Activated CD8-positive, alpha-beta memory T cell treated with anti-CD3 and anti-CD28 coated beads, Interleukin-2, amount 10 ng/mL, durations not matched to agents 7 days and 5 days (primary cell): ENCODE data around the gene UNC5B. TPM values are rescaled to one million over a fixed set of nuclear protein-coding genes. Genes with fewer than 3 reads are reported as not detected.

ENCODE experiments used
- ATAC-seq: fragments of 150-1000 bp; cut with Tn5 transposase; one replicate; pipeline ENCODE4 v1.10.0; 2021; ENCODE audit warnings: moderate library complexity
- CTCF ChIA-PET: fragments of 350-600 bp; sonication (Branson Sonifier 250); formaldehyde crosslinking; loops from one replicate; lab custom pipeline; 2021; ENCODE audit warnings: antibody characterized with exemption; lab: Charles Lee
- DNase-seq: peaks from one replicate; pipeline ENCODE4 v3.0.0-alpha.2; 2020
- H3K27ac Mint-ChIP-seq: one replicate; pipeline ENCODE4 v1.8.0; 2021; ENCODE audit warnings: mild to moderate bottlenecking, mixed read lengths
- H3K27me3 Mint-ChIP-seq: one replicate; pipeline ENCODE4 v1.8.0; 2021; ENCODE audit warnings: mixed read lengths
- H3K36me3 Mint-ChIP-seq: one replicate; pipeline ENCODE4 v1.8.0; 2021; ENCODE audit warnings: mild to moderate bottlenecking, mixed read lengths
- H3K4me1 Mint-ChIP-seq: one replicate; pipeline ENCODE4 v1.8.0; 2021; ENCODE audit warnings: mixed read lengths
- H3K4me3 Mint-ChIP-seq: one replicate; pipeline ENCODE4 v1.8.0; 2021; ENCODE audit warnings: mild to moderate bottlenecking, moderate library complexity, mixed read lengths
- H3K9me3 Mint-ChIP-seq: one replicate; pipeline ENCODE4 v1.8.0; 2022; ENCODE audit warnings: low read depth, mixed read lengths
- total RNA-seq, 2 experiments: library from RNA; stranded (reverse); gene quantifications; one replicate each; pipeline ENCODE4 v1.2.3, GENCODE V29; 2021

The UNC5B gene
- total RNA-seq, 2 experiments from 2014 or later: 0.06 TPM; not detected in 1

- ATAC-seq (no peak), DNase-seq (no peak)
- Mint-ChIP-seq H3K27ac (no peak overlapping the region), H3K36me3 (no peaks in the 10 kb centered on the region), H3K9me3 (peaks cover 15% of the 10 kb centered on the region), H3K4me1 (no peaks in the 10 kb centered on the region), H3K4me3 (no peak overlapping the region), H3K27me3 (peaks cover 22% of the 10 kb centered on the region)
- CTCF ChIA-PET: no interaction called here
Observed at GRCh38 chr10:71197955-71198354, 14.4 kb upstream of the UNC5B start.

- Mint-ChIP-seq H3K27me3 (peaks cover 42% of the 10 kb centered on the region), H3K4me1 (no peaks in the 10 kb centered on the region), H3K27ac (no peak overlapping the region), H3K36me3 (no peaks in the 10 kb centered on the region), H3K4me3 (no peak overlapping the region), H3K9me3 (peaks cover 15% of the 10 kb centered on the region)
- DNase-seq (no peak), ATAC-seq (no peak)
- CTCF ChIA-PET: no interaction called here
Observed at GRCh38 chr10:71201849-71202248, 10.5 kb upstream of the UNC5B start.

- no peak overlapping the region for H3K4me3 Mint-ChIP-seq
- ATAC-seq (no peak), DNase-seq (no peak)
- no peaks in the 10 kb centered on the region for H3K36me3 Mint-ChIP-seq
- no peaks in the 10 kb centered on the region for H3K4me1 Mint-ChIP-seq
- no peak overlapping the region for H3K27ac Mint-ChIP-seq
- CTCF ChIA-PET: no interaction called here
- peaks cover 46% of the 10 kb centered on the region for H3K27me3 Mint-ChIP-seq
- peaks cover 12% of the 10 kb centered on the region for H3K9me3 Mint-ChIP-seq
Observed at GRCh38 chr10:71202314-71202713, 10.1 kb upstream of the UNC5B start.

- no peaks in the 10 kb centered on the region for H3K36me3 Mint-ChIP-seq
- H3K9me3 Mint-ChIP-seq: peaks cover 6% of the 10 kb centered on the region
- peaks cover 53% of the 10 kb centered on the region for H3K27me3 Mint-ChIP-seq
- DNase-seq (no peak), ATAC-seq (no peak)
- H3K27ac Mint-ChIP-seq: no peak overlapping the region
- H3K4me1 Mint-ChIP-seq: no peaks in the 10 kb centered on the region
- H3K4me3 Mint-ChIP-seq: no peak overlapping the region
- CTCF ChIA-PET: no interaction called here
Observed at GRCh38 chr10:71203124-71203523, 9.2 kb upstream of the UNC5B start.

- Mint-ChIP-seq H3K36me3 (no peaks in the 10 kb centered on the region), H3K4me1 (no peaks in the 10 kb centered on the region), H3K27ac (no peak overlapping the region), H3K27me3 (peaks cover 51% of the 10 kb centered on the region), H3K9me3 (peaks cover 3% of the 10 kb centered on the region), H3K4me3 (no peak overlapping the region)
- ATAC-seq (no peak), DNase-seq (no peak)
- CTCF ChIA-PET: interaction anchor here (1.2 kb wide), 1 partner anchor 278 kb away, joined by 5 read pairs; no protein-coding TSS in a partner anchor
Observed at GRCh38 chr10:71203716-71204115, 8.7 kb upstream of the UNC5B start.

GRCh38 chr10:71204746-71205145 is 7.6 kb upstream of the UNC5B start:
- H3K27ac Mint-ChIP-seq: no peak overlapping the region
- peaks cover 55% of the 10 kb centered on the region for H3K27me3 Mint-ChIP-seq
- DNase-seq (no peak), ATAC-seq (no peak)
- H3K9me3 Mint-ChIP-seq: no peaks in the 10 kb centered on the region
- CTCF ChIA-PET: interaction anchor here (1.2 kb wide), 1 partner anchor 279 kb away, joined by 5 read pairs; no protein-coding TSS in a partner anchor
- no peak overlapping the region for H3K4me3 Mint-ChIP-seq
- no peaks in the 10 kb centered on the region for H3K4me1 Mint-ChIP-seq
- no peaks in the 10 kb centered on the region for H3K36me3 Mint-ChIP-seq

- H3K4me3 Mint-ChIP-seq: no peak overlapping the region
- H3K4me1 Mint-ChIP-seq: no peaks in the 10 kb centered on the region
- peaks cover 60% of the 10 kb centered on the region for H3K27me3 Mint-ChIP-seq
- H3K36me3 Mint-ChIP-seq: no peaks in the 10 kb centered on the region
- no peak for ATAC-seq
- H3K9me3 Mint-ChIP-seq: no peaks in the 10 kb centered on the region
- H3K27ac Mint-ChIP-seq: no peak overlapping the region
- DNase-seq: no peak
- CTCF ChIA-PET: interaction anchor here (1.9 kb wide), 1 partner anchor 302 kb away, joined by 5 read pairs; no protein-coding TSS in a partner anchor
Observed at GRCh38 chr10:71205468-71205867, 6.9 kb upstream of the UNC5B start.

GRCh38 chr10:71206911-71207310 is 5.5 kb upstream of the UNC5B start:
- Mint-ChIP-seq H3K4me3 (no peak overlapping the region), H3K9me3 (no peaks in the 10 kb centered on the region), H3K27me3 (peaks cover 74% of the 10 kb centered on the region), H3K27ac (no peak overlapping the region), H3K36me3 (no peaks in the 10 kb centered on the region), H3K4me1 (peaks cover 2% of the 10 kb centered on the region)
- CTCF ChIA-PET: interaction anchor here (0.9 to 1.9 kb wide), 2 partner anchors 282 to 304 kb away, joined by 3 to 5 read pairs; no protein-coding TSS in a partner anchor
- DNase-seq: no peak
- ATAC-seq: no peak

GRCh38 chr10:71207578-71207977 is 4.8 kb upstream of the UNC5B start:
- DNase-seq (no peak), ATAC-seq (no peak)
- Mint-ChIP-seq H3K9me3 (no peaks in the 10 kb centered on the region), H3K27ac (no peak overlapping the region), H3K36me3 (no peaks in the 10 kb centered on the region), H3K27me3 (peaks cover 77% of the 10 kb centered on the region), H3K4me1 (peaks cover 4% of the 10 kb centered on the region), H3K4me3 (no peak overlapping the region)
- CTCF ChIA-PET: interaction anchor here (0.9 kb wide), 1 partner anchor 282 kb away, joined by 3 read pairs; no protein-coding TSS in a partner anchor

GRCh38 chr10:71209352-71209715 is 3.0 kb upstream of the UNC5B start:
- CTCF ChIA-PET: interaction anchor here (1.0 to 2.0 kb wide), 5 partner anchors 9 to 306 kb away, joined by 3 to 20 read pairs (median 3); no protein-coding TSS in a partner anchor
- no peak overlapping the region for H3K4me3 Mint-ChIP-seq
- H3K27me3 Mint-ChIP-seq: peaks cover 80% of the 10 kb centered on the region

GRCh38 chr10:71209731-71210541 is 2.4 kb upstream of the UNC5B start:
- peaks cover 82% of the 10 kb centered on the region for H3K27me3 Mint-ChIP-seq
- H3K36me3 Mint-ChIP-seq: no peaks in the 10 kb centered on the region
- ATAC-seq (no peak), DNase-seq (no peak)
- H3K9me3 Mint-ChIP-seq: no peaks in the 10 kb centered on the region
- no peak overlapping the region for H3K4me3 Mint-ChIP-seq
- CTCF ChIA-PET: interaction anchor here (1.0 to 2.0 kb wide), 5 partner anchors 8 to 307 kb away, joined by 3 to 20 read pairs (median 3); no protein-coding TSS in a partner anchor
- H3K27ac Mint-ChIP-seq: no peak overlapping the region
- peaks cover 9% of the 10 kb centered on the region for H3K4me1 Mint-ChIP-seq

More at GRCh38 chr10:71209352-71209715, 3.0 kb upstream of the UNC5B start:
- no peaks in the 10 kb centered on the region for H3K36me3 Mint-ChIP-seq
- DNase-seq (no peak), ATAC-seq (no peak)
- no peak overlapping the region for H3K27ac Mint-ChIP-seq
- peaks cover 9% of the 10 kb centered on the region for H3K4me1 Mint-ChIP-seq
- no peaks in the 10 kb centered on the region for H3K9me3 Mint-ChIP-seq

GRCh38 chr10:71210542-71210871 is 1.9 kb upstream of the UNC5B start:
- Mint-ChIP-seq H3K4me3 (no peak overlapping the region), H3K27ac (no peak overlapping the region), H3K9me3 (no peaks in the 10 kb centered on the region), H3K36me3 (no peaks in the 10 kb centered on the region), H3K4me1 (peaks cover 9% of the 10 kb centered on the region), H3K27me3 (peaks cover 82% of the 10 kb centered on the region)
- CTCF ChIA-PET: no interaction called here
- no peak for DNase-seq
- no peak for ATAC-seq

- Mint-ChIP-seq H3K4me1 (peaks cover 9% of the 10 kb centered on the region), H3K9me3 (no peaks in the 10 kb centered on the region), H3K36me3 (no peaks in the 10 kb centered on the region), H3K27me3 (peaks cover 82% of the 10 kb centered on the region), H3K4me3 (no peak overlapping the region), H3K27ac (no peak overlapping the region)
- CTCF ChIA-PET: no interaction called here
- DNase-seq (peak; percentile 35), ATAC-seq (no peak)
Observed at GRCh38 chr10:71211053-71211452, 1.3 kb upstream of the UNC5B start.

- Mint-ChIP-seq H3K4me3 (no peak overlapping the region), H3K36me3 (no peaks in the 10 kb centered on the region), H3K27ac (no peak overlapping the region), H3K27me3 (peaks cover 82% of the 10 kb centered on the region), H3K9me3 (no peaks in the 10 kb centered on the region), H3K4me1 (peaks cover 9% of the 10 kb centered on the region)
- CTCF ChIA-PET: no interaction called here
- no peak for ATAC-seq
- no peak for DNase-seq
Observed at GRCh38 chr10:71211775-71212317, 524 bp upstream of the UNC5B start.
